Measurements from ENCODE around the gene ARFGEF2.
"Not testable (repeated sequence)": the region's sequence is repeated elsewhere in the genome, so short reads cannot be mapped to it uniquely, and the experiment has no call there.

The ARFGEF2 gene

DNA sequence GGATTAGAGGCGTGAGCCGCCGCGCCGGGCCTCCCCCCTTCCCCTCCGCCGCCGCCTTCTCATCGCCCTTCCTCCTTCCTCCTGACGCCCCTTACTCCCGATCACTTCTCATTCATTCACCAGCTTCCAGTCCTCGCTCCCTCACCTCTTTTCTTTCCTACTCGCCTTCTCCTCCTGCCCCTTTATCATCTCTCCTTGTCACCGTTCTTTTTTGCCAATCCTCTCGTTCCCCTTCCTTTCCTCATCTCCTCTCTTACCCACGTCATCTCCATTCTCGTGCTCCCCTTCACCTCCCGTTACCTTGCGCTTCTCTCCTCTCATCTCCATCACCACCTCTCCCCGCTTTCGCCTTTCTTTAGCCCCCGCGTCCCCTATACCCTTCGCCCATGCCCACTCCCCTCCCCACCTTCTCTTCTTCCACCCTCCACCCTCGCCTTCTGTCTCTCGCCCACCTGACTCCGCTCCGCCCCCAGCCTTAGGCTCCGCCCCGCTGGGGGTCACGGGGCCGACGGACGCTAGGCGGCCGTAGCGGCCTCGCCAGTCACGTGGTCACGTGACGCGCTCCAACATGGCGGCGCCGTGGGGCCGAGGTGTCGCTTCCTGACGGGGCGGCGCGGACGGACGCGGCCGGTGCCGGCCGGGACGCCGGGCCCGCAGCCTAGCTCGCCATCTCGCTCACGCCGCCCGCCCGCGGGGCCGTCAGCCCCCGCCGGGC is at the start of gene ARFGEF2:
Gene ARFGEF2 (plus strand): TSS at position 544 of the 715 bp plus-strand sequence. CDS start 179 bp downstream, outside the sequence.
- DNase-seq, result no peak

DNA sequence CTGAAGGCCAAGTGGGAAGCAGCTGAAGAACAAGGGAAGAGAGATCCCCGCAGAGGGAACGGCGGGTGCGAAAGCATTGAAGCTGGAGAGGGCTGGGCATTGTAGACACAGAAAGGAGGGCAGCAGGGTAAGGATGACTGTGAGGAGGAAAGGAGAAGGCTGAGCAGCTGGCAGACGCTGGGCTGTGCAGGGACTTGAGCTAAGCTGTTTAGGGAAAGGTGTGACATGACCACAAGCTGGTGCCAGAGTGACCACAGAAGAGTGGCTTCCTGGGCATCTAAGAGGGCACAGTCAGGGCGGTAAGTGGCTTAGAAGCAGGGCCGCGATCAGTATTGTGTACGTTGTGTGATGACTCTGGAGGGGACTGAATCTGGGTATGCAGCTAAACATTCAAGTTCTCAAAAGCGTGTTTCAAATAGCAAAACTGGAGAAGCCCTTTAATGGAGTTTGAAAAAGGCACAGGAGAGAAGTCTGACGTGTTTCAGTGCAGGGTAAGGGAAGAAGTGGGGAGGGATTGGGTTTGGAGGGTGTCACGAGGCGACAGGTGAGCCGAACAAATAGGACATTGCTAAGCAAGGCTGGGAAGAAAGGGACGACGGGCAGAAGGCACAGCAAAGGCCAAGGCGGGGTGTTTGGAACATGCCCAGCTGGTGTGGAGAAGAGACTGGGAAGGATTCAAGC is 46.1 kb upstream of the ARFGEF2 start:
- no peak for DNase-seq

DNA sequence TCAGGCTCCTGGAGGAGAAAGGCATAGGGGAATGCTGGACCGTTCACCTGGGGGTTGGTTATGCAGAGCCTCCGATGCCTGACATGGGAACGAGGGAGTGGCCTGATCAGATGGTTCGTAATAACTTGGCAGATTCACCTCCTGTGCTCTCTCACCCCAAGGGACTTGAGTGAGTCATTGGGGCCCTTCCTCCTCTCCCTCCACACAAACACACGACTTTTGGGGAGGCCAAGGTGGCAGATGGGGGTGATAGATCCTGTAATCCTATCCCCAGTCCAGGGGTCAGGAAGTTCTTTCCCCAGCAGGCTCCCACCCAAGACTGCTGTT is 45.6 kb upstream of the ARFGEF2 start:
- DNase-seq, result no peak

GRCh38 chr20:48877304-48877703 is 44.2 kb upstream of the ARFGEF2 start:
- no peak for DNase-seq

DNA sequence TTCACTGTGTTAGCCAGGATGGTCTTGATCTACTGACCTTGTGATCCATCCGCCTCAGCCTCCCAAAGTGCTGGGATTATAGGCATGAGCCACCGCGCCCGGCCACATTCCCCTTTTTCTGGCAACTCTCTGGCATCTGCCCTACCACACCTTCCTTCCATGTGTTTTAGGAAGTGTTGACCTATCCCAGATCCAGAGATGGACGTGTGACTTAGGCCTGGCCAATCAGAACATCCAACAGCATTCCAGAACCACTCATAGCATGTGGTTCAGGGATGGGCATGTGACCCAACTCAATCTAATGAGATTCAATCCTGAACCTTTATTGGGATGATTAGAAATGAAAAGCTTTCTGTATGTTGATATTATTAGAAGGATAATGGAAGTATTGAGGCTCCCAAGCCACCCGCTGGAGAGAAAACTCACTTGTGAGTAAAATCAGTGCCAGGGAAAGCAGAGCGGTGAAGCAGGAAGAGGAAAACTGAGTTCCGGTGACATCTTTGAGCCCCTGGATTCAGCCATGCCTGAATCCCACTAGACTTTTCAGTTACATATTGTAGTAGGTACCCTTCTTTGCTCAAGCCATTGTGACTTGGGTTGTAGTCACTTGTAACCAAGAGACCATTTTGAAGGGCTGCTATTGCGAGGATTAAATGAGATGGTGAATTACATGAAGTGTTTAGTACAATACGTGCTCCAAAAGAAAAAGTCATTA is 42.8 kb upstream of the ARFGEF2 start:
- DNase-seq, result no peak

DNA sequence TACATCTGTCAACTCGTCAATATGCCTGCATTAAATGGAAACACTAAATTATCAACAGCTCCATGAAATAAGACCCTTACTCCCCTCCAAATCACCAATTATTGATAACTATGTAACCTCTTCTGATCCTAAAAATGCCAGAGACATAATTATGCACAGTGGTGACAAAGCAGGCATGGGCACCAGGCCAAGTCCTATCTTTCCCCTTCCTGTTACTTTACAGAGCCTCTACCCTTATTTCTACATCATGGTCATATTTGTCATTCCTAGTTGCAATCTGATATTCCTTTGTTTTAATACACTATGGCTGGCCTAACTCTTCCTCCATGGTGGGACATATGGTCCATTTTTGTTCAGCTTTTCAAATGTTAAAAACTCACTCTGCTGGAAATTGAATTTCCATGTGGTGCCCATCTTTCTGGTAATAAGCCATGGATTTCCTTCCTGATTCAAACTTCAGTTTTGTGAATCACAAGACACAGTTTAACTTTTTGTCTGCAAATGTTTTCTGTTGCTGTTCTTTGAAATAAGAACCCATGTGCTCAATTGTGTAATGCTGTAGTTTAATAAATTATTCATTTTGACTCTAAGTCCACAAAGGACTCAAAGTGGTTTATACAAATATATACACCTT is 41.8 kb upstream of the ARFGEF2 start:
- no peak for DNase-seq

DNA sequence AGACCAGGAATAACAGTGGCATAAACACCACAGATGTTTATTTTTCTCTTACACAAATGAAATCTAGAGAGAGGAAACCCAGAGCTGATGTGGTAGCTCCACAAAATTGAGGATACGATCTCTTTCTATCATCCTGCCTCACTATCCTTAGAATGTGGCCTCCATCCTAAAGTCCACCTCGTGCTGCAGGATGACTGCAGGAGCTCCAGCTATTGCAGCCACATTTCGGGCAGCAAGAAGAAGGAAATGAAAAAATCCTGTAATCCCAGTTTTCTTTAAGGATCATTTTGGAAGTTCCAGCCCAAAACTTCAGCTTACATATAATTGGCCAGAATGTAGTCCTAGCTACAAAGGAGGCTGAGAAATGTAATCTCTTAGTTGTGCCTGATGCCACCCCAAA is 41.2 kb upstream of the ARFGEF2 start:
- no peak for DNase-seq

- no peak for DNase-seq
These were observed 40.4 kb upstream of the ARFGEF2 start for GRCh38 chr20:48880981-48881657.

DNA sequence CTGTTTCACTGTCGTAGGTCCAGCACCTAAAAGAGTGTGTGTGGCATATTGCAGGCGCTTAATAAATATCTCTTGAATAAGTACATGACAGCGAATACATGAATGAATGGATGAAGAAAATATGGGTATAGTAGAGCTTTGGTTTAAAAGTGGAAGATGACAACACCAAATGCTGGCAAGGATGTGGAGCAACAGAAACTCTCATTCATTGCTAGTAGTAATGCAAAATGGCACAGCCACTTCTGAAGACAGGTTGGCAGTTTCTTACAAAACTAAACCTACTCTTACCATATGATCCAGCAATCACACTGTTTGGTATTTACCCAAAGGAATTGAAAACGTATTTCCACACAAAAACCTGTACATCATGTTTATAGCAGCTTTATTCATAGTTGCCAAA is 36.3 kb upstream of the ARFGEF2 start:
- no peak for DNase-seq

DNA sequence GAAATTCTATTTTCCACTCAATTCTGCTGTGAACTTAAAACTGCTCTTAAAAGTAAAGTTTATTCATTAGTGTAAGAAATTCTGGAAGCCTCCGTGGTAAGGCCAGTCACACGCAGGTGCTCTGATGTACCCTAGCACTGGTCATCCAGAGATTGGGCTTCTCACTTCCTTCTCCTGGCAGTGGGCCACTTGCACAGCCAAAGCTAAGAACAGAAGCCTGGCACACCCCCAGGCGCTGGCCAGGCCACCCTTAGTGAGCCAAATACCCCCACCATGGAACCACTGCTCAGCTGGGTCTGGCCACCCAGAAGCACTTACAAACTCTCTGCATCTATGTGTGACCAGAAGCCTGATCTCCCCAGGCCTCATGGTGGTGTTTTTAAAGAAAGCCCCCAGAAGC is 35.3 kb upstream of the ARFGEF2 start:
- DNase-seq, result no peak

DNA sequence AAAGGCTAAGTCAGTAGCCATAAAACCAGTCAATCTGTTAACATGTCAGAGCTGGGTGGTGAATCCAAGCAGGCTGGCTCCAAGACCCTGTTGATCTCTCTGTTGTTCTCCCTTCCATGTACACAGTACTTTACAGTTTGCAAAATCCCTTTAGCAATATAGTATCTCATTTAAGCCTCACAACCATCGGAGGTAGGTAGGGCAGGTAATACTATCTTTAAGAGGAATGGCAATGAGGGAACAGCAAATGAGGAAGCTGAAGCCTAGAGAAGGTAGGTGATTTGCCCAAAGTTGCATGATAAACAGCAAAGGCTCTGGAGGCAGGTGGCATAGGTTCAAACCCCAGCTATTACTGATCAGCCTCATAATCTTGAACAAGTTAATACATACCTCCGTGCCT is 34.7 kb upstream of the ARFGEF2 start:
- DNase-seq, result no peak

DNA sequence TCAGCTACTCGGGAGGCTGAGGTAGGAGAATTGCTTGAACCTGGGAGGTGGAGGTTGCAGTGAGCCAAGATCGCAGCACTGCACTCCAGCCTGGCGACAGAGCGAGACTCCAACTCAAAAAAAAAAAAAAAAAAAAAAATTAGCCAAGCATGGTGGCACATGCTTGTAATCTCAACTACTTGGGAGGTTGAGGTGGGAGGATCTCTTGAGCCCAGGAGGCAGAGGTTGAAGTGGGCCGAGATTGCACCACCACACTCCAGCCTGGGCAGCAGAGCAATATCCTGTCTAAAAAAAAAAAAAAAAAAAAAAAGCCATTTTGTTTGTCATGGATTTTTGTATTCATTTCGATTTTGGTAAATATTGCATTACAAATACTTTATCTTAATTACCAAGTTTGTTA is 33.0 kb upstream of the ARFGEF2 start:
- not testable (repeated sequence) for DNase-seq

DNA sequence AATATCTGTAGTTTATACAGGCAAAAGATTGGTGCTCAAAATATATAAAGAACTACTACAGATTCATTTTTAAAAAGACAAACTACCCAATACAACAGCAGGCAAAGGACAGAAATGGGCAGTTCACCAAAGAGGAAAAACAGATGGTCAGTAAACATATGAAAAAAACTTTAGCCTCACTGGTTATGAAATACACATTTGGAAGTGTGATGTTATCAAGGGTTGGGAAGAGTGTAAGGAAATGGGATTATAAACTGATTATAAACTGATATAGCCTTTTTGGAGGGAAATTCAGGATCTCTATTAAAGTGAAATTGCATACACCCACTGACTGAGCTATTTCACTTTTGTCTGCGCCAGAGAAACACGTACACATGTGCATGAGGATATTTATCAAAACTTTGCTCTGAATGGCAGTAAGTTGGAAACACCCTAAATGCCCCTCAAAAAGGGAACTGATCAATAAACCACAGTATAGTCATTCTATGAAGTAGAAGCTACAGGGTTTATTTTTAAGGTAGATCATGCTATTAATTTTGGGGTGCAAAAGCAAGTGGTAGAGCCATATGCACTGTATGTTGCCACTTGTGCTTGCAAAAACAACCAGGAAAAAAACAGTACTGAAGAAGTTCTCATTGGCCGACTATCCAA is 32.2 kb upstream of the ARFGEF2 start:
- no peak for DNase-seq

DNA sequence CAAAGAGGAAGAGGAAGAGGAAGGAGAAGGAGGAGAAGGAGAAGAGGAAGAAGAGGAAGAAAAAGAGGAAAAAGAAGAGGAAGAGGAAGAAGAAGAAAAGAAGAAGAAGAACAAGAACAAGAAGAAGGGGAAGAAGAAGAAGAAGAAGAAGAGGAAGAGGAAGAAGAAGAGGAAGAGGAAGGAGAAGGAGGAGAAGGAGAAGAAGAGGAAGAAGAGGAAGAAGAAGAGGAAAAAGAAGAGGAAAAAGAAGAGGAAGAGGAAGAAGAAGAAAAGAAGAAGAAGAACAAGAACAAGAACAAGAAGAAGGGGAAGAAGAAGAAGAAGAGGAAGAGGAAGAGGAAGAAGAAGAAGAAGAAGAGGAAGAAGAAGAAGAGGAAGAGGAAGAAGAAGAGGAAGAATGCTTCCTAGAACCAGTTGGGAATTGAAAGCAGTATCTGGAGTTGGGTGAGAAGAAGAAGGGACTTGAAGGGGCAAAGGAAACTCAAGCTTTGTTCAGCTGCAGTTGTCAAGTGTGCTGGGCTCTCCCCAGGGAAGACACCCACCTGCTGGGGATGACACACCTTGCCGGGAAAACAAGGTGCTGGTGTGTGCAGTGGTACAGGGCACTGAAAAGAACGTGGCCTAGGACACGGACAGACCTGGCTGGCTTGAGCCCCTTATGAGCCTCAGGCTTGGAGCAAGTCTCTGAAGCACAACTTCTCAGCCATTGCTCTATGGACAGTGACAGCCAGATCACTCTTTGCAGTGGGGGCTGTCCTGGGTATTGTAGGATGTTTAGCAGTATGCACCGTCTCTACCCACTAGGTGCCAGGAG is 30.1 kb upstream of the ARFGEF2 start:
- no peak for DNase-seq

- no peak for DNase-seq
These were observed 29.5 kb upstream of the ARFGEF2 start for GRCh38 chr20:48892049-48892470.

DNA sequence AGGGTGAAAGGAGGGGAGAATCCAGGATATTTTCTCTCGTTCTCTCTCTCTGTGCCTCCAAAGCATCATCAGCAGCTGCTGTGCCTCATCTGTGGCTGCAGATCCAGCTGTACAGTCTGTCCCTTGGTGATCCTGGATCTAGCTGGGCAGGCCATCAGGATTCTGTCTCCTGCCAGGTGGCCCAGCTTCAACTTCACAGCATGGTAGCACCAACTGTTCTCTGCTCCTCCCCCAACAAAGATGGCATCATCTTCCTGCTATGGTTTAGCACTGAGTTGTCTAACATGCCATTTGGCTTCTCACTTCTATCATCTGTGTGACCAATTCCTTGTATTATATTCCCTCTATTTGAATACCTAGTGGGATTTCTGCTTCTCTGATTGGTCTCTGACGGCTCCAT is 28.6 kb upstream of the ARFGEF2 start:
- no peak for DNase-seq

DNA sequence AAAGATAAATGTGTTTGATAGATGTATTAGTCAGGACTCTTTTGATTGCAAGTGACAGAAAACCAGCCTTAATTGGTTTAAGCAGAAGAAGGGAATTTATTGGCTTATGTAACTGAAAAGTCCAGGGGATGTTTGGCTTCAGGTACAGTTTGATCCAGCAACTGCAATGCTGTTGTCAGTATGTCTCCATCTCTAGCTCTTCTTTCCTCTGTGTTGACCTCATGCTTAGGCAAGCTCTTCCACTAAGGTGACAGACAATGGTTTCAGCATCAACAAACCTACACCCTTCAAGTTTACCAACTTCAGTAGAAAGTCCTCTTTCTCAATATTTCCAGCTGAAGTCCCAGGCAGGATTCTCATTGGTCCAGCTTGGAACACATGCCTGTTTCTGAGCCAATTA is 28.1 kb upstream of the ARFGEF2 start:
- DNase-seq, result no peak

GRCh38 chr20:48897305-48898010 is 24.1 kb upstream of the ARFGEF2 start:
- DNase-seq, result no peak

DNA sequence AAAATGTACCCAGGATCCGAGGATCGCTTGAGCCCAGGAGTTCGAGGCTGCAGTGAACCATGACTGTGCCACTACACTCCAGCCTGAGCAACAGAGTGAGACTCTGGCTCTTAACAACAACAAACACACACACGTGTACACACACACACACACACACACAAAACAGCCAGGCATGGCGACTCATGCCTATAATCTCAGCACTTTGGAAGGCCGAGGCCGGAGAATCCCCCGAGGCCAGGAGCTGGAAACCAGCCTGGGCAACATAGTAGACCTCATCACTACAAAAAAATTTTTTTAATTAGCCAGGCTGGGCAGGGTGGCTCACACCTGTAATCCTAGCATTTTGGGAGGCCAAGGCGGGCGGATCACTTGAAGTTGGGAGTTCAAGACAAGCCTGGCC is 23.3 kb upstream of the ARFGEF2 start:
- no peak for DNase-seq

DNA sequence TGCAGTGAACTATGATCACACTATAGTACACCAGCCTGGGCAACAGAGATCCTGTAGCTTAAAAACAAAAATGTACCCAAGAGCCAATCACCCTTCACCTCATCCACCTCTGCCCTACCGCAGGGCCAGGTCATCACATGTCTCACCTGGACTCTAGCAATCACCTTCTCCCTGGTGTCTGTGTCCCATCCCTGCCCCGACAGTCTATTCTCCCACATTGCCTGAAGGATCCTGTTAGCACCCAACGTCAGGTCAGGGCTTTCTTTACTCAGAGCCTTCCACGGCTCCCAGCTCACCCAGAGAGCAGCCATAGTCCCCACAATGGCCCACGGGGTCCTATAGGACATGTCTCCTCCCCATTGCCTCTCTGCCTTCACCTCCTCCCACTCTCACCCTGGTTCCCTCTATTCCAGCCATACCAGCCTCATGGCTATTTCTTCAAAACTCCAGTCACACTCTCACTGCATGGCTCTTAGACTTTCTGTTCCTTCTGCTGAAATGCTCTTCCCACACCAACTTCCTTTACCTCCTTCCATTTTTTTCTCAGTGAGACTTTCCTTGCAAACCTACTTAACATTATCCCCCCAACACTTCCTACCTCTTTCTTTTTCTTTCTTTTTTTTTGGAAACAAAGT is 22.5 kb upstream of the ARFGEF2 start:
- no peak for DNase-seq

DNA sequence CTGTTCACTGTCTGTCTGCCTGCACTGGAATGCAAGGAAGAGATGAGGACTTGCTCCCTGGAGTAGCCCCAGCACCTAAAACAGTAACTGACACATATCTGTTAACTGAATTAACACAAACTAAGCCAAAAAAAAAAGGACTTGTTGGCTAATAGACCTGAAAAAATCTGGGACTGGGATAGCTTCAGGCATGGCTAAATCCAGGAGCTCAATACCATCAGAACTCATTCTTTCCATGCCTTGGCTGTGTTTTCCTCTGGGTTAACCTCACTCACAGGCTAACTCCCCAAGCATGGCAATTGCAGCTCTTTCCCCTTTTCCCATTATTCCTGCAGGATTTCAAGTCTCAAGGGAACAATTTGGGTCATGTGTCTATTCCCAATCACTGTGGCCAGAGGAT is 21.6 kb upstream of the ARFGEF2 start:
- DNase-seq, result no peak
